ENCODE measurements around the gene SYT5. TPM values are rescaled to one million over a fixed set of nuclear protein-coding genes. Genes with fewer than 3 reads are reported as not detected.
"Not testable (repeated sequence)": the region's sequence is repeated elsewhere in the genome, so short reads cannot be mapped to it uniquely, and the experiment has no call there.

The SYT5 gene
- total and polyA plus RNA-seq, 2 of the 8 experiments (the other 6 are each of a cell fraction or from before 2014, with no cell fraction given), result 0.35 to 0.67 TPM

GRCh38 chr19:55225415-55225958 is 45.4 kb upstream of the SYT5 start (continued):
- TF ChIP-seq TEAD4 (IDR thresholded peaks at IDR 0.05; ENCODE audit: low read depth, low read length) (no peak), SP1 (IDR thresholded peaks at IDR 0.05; ENCODE audit: low read depth, low read length) (no peak)

- H3K4me2 ChIP-seq (ENCODE audit: insufficient read depth in 1 of 2, low read depth in 2 of 2, low read length in 2 of 2); H2BK15ac ChIP-seq (ENCODE audit: low read length); H3K23me2 ChIP-seq (ENCODE audit: low read depth, low read length); H2AFZ ChIP-seq (ENCODE audit: low read length); H3K14ac ChIP-seq (ENCODE audit: insufficient read length); CTCF ChIA-PET (ENCODE audit: partially characterized antibody); H3K79me1 ChIP-seq (ENCODE audit: low read depth, low read length); H3K18ac ChIP-seq (ENCODE audit: extremely low read depth, low read length); DNase-seq (ENCODE audit: low read depth in 1 of 2, low spot score in 2 of 2); H3K4me1 ChIP-seq (replicated peaks in 1 of 4; ENCODE audit: control insufficient read depth in 3 of 4, insufficient read depth in 4 of 4, low read length in 3 of 4); H3K27me3 ChIP-seq (replicated peaks in 1 of 4; ENCODE audit: control insufficient read depth in 3 of 4, extremely low read depth in 1 of 4, insufficient read depth in 3 of 4, low read length in 3 of 4); H3K23ac ChIP-seq (ENCODE audit: insufficient read length); H3K9ac ChIP-seq (replicated peaks in 1 of 4; ENCODE audit: extremely low read depth in 1 of 4, low read depth in 3 of 4, low read length in 3 of 4); H3K27ac ChIP-seq (ENCODE audit: low read depth, low read length); H4K91ac ChIP-seq (replicated peaks; ENCODE audit: insufficient read length, low read length); H3K56ac ChIP-seq (replicated peaks; ENCODE audit: insufficient read length, low read depth, low read length); H3K4ac ChIP-seq (replicated peaks; ENCODE audit: insufficient read length, low read depth, low read length); H2BK12ac ChIP-seq (ENCODE audit: low read depth, low read length); H4K5ac ChIP-seq (ENCODE audit: insufficient read length, low read depth, low read length); H2BK120ac ChIP-seq (replicated peaks; ENCODE audit: low read depth, low read length); H2BK20ac ChIP-seq (ENCODE audit: low read length); H3K4me3 ChIP-seq (ENCODE audit: extremely low read depth in 1 of 4, insufficient read depth in 2 of 4, low read depth in 3 of 4, low read length in 4 of 4); FAIRE-seq; H3K79me2 ChIP-seq (ENCODE audit: control insufficient read depth in 1 of 2, insufficient read depth in 2 of 2, low read length in 2 of 2); H2AK5ac ChIP-seq (ENCODE audit: low read depth, low read length); H2BK5ac ChIP-seq (ENCODE audit: low read depth, low read length); H3K36me3 ChIP-seq (ENCODE audit: control insufficient read depth in 2 of 4, insufficient read depth in 4 of 4, low read length in 3 of 4); H3K9me3 ChIP-seq (ENCODE audit: insufficient read depth in 2 of 2, low read depth in 1 of 2, low read length in 1 of 2): not testable (repeated sequence)
- POLR2A ChIA-PET (ENCODE audit: partially characterized antibody), result interaction anchor here (1.3 kb wide), 1 partner anchor 35 kb away, joined by 3 read pairs; no protein-coding TSS in a partner anchor
- Histone ChIP-seq H4K20me1 (replicated peaks in 1 of 2; ENCODE audit: control insufficient read depth in 1 of 2, insufficient read depth in 2 of 2, low read length in 2 of 2) (peaks cover 3 to 13% of the 10 kb centered on the region in 2 experiments), H4K8ac (ENCODE audit: extremely low read depth, insufficient read depth, low read length) (0 out of 2 replicates have a peak overlapping the region, but pooled peaks have one; percentile 35)
- WGBS, 2 experiments (ENCODE audit: extremely low coverage in 1 of 2, insufficient coverage in 1 of 2, insufficient read length in 1 of 2, insufficient replicate concordance in 2 of 2, low coverage in 1 of 2, low lambda C conversion rate in 2 of 2, missing lambda C conversion rate in 1 of 2), result 94% methylated on average over 9 of the region's 11 CpGs; no CpG with 5 or more reads in 1 of the 2 experiments
These were observed 44.8 kb upstream of the SYT5 start for GRCh38 chr19:55224679-55225414.

Data from H1 (cell line).